22Rv1 (cell line): ENCODE measurements around the gene OGA.

ENCODE experiments used
- ZFX ChIP-seq: fragments of 450-650 bp; IDR thresholded peaks from 2 replicates; pipeline ENCODE4 v1.6.1; 2017; ENCODE audit warnings: antibody characterized with exemption, borderline replicate concordance
- TF ChIP-seq, protein P1 (sequence below): fragments of 450-650 bp; IDR thresholded peaks from 2 replicates; pipeline ENCODE4 v1.5.1; 2017; ENCODE audit warnings: mild to moderate bottlenecking

DNA sequence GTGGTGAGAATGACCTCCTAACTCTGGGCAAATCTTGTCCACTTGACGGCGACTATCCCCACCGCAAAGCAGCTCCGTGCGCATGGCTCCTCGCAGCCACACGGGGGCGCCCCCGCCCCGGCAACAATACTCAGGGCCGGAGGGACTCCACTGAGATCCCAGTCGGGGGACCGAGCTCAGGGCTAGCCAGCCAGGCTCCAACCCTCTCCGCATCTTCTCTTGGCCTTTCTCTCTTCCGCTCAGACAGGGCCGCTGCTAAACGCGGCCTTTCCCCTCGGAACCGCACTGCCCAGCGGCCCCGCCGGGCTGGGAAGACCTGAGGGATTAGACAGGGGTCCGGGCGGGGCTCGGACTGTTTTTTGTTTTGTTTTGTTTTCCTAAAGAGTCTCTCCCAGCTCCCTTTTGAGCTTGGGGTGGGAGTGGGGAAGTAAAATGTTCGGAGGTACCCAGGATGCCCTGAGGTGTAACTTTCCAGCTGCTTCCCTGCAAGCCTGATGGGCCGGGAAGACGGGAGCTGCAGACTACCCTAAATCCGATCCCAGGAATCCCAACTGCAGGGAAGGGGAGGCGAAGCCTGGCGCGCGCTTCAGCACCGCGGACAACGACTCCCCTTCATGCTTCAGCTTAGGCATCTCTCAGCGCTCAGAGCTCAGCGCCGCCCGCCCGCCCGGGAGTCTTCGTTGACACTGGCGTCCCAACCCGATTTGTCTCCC, 22.7 kb upstream of the OGA start:
- TF ChIP-seq, protein P1, sequence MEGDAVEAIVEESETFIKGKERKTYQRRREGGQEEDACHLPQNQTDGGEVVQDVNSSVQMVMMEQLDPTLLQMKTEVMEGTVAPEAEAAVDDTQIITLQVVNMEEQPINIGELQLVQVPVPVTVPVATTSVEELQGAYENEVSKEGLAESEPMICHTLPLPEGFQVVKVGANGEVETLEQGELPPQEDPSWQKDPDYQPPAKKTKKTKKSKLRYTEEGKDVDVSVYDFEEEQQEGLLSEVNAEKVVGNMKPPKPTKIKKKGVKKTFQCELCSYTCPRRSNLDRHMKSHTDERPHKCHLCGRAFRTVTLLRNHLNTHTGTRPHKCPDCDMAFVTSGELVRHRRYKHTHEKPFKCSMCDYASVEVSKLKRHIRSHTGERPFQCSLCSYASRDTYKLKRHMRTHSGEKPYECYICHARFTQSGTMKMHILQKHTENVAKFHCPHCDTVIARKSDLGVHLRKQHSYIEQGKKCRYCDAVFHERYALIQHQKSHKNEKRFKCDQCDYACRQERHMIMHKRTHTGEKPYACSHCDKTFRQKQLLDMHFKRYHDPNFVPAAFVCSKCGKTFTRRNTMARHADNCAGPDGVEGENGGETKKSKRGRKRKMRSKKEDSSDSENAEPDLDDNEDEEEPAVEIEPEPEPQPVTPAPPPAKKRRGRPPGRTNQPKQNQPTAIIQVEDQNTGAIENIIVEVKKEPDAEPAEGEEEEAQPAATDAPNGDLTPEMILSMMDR = peak; percentile 97
- no peak for TF ChIP-seq ZFX
